Kidney (tissue), 14 donors: ENCODE data around the gene DONSON. TPM values are rescaled to one million over a fixed set of nuclear protein-coding genes. Genes with fewer than 3 reads are reported as not detected.

Experiments
- DNase-seq, 5 donors: peaks; one replicate each; pipeline ENCODE4 v3.0.0-alpha.2; 2013 to 2020
- FAIRE-seq: peaks from 2 replicates; lab custom pipeline; 2012; peaks lifted over from hg19 to GRCh38; lab: Jason Lieb, UNC
- H3K27ac ChIP-seq, 2 donors: one replicate each; pipeline ENCODE4 v1.7.0; 2013; ENCODE audit warnings: low read depth in 2 of 2, low read length in 2 of 2, inconsistent platforms in 1 of 2
- H3K27me3 ChIP-seq: one replicate; pipeline ENCODE4 v1.7.1; 2013; ENCODE audit warnings: low read length, inconsistent platforms; ENCODE audit not compliant: control insufficient read depth, insufficient read depth
- H3K36me3 ChIP-seq, 3 donors: one replicate each; pipeline versions ENCODE4 v1.7.0 to v1.7.1; 2013; ENCODE audit warnings: low read length in 3 of 3, control low read depth in 1 of 3, inconsistent platforms in 1 of 3; ENCODE audit not compliant: insufficient read depth in 3 of 3, control insufficient read depth in 2 of 3
- H3K4me1 ChIP-seq, 3 donors: one replicate each; pipeline versions ENCODE4 v1.7.0 to v1.7.1; 2013; ENCODE audit warnings: low read length in 3 of 3, inconsistent platforms in 1 of 3, low read depth in 1 of 3; ENCODE audit not compliant: control insufficient read depth in 2 of 3, insufficient read depth in 2 of 3
- H3K4me3 ChIP-seq, 3 donors: one replicate each; pipeline versions ENCODE4 v1.7.0 to v1.8.1; 2013; ENCODE audit warnings: low read length in 3 of 3, control low read depth in 1 of 3, inconsistent platforms in 1 of 3
- H3K9ac ChIP-seq, 3 donors: one replicate each; pipeline versions ENCODE4 v1.7.0 to v1.7.1; 2013; ENCODE audit warnings: low read length in 3 of 3, control low read depth in 1 of 3, inconsistent platforms in 1 of 3
- H3K9me3 ChIP-seq, 3 donors: one replicate each; pipeline versions ENCODE4 v1.7.0 to v1.7.1; 2013; ENCODE audit warnings: low read length in 3 of 3, control low read depth in 1 of 3, inconsistent platforms in 1 of 3; ENCODE audit not compliant: control insufficient read depth in 2 of 3, insufficient read depth in 1 of 3
- CTCF ChIP-seq: IDR thresholded peaks from 3 replicates; pipeline ENCODE4 v1.5.1; 2012; ENCODE audit warnings: mild to moderate bottlenecking, moderate library complexity, borderline replicate concordance; ENCODE audit not compliant: insufficient read depth; ENCODE audit errors: extremely low read depth
- intact Hi-C: fragments of 100-400 bp; cut with DNase I; formaldehyde crosslinking; loops from one replicate; pipeline ENCODE4 v1.11.1; 2022
- polyA plus RNA-seq: library from polyadenylated mRNA; stranded (reverse); fragments of 350-450 nt; fragmentation: Illumina TruSeq; extraction: RNeasy Lipid Tissue Mini Kit (QIAGEN cat#74804); gene quantifications from one replicate; pipeline ENCODE4 v1.2.3, GENCODE V29; 2014; ENCODE audit warnings: low read depth, low replicate concordance; ENCODE audit not compliant: insufficient read depth
- total RNA-seq: library from RNA; stranded (reverse); fragmentation: NEBNext Ultra II Directional; extraction: Animal tissue kit (Norgen Biotek cat#: 25700); gene quantifications from one replicate; pipeline ENCODE4 v1.2.1, GENCODE V29; 2021
- donor health status: control.
- donor health status: control.
- donor health status: control.
- donor health status: control.
- donor health status: control.
- donor health status: DM: yes; HTN: yes; CAD: no.
- donor health status: Normal renal cell carcinoma (clear cell type).

DONSON gene
- total and polyA plus RNA-seq, 2 donors from 2014 or later: 6.8 to 8.9 TPM

GRCh38 chr21:33551664-33552063 is 36.8 kb downstream of the DONSON start:
- Histone ChIP-seq H3K36me3 (peaks cover 42 to 72% (median 54%) of the 10 kb centered on the region in 3 donors), H3K4me3 (no peak overlapping the region), H3K4me1 (no peaks in the 10 kb centered on the region), H3K9me3 (no peaks in the 10 kb centered on the region), H3K27me3 (no peaks in the 10 kb centered on the region), H3K9ac (no peak overlapping the region), H3K27ac (no peak overlapping the region)
- no peak for TF ChIP-seq CTCF
- intact Hi-C loops: no loop called here
- FAIRE-seq: no peak
- DNase-seq: no peak

DNA sequence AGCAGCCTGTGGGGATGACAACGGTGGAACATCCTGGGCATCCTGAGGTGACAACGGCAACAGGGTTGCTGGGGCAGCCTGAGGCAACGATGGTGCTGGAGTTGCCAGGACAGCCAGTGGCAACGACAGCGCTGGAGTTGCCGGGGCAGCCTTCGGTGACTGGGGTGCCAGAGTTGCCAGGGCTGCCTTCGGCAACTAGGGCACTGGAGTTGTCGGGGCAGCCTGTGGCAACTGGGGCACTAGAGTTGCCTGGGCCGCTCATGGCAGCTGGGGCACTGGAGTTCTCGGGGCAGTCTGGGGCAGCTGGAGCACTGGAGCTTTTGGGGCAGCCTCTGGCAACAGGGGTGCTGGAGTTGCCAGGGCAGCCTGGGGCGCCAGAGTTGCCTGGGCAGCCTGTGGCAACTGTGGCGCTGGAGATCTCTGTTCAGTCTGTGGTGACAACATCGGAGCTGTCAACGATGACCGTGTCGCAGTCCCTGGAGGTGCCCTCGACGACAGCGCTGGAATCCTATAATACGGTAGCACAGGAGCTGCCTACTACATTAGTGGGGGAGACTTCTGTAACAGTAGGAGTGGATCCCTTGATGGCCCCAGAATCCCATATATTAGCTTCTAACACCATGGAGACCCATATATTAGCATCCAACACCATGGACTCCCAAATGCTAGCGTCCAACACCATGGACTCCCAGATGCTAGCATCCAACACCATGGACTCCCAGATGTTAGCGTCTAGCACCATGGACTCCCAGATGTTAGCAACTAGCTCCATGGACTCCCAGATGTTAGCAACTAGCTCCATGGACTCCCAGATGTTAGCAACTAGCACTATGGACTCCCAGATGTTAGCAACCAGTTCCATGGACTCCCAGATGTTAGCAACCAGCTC is 37.5 kb downstream of the DONSON start:
- no peaks in the 10 kb centered on the region for H3K9me3 ChIP-seq
- no peaks in the 10 kb centered on the region for H3K27me3 ChIP-seq
- no peak overlapping the region for H3K9ac ChIP-seq
- no peak overlapping the region for H3K27ac ChIP-seq
- peaks cover 0 to 2% (median 0%) of the 10 kb centered on the region in 3 donors for H3K4me1 ChIP-seq
- DNase-seq (no peak), FAIRE-seq (no peak)
- peaks cover 42 to 72% (median 52%) of the 10 kb centered on the region in 3 donors for H3K36me3 ChIP-seq
- H3K4me3 ChIP-seq: no peak overlapping the region
- intact Hi-C loops: no loop called here
- no peak for TF ChIP-seq CTCF

- Histone ChIP-seq H3K4me1 (peaks cover 0 to 4% (median 2%) of the 10 kb centered on the region in 3 donors), H3K36me3 (peaks cover 39 to 65% (median 50%) of the 10 kb centered on the region in 3 donors), H3K9ac (no peak overlapping the region), H3K4me3 (no peak overlapping the region), H3K9me3 (no peaks in the 10 kb centered on the region), H3K27ac (no peak overlapping the region), H3K27me3 (no peaks in the 10 kb centered on the region)
- intact Hi-C loops: no loop called here
- DNase-seq (no peak), FAIRE-seq (no peak)
- TF ChIP-seq CTCF: no peak
Observed at GRCh38 chr21:33549848-33550771, 38.4 kb downstream of the DONSON start.
